Pancreas (tissue), 10 donors: Measurements from ENCODE around the gene LRFN2. TPM values are rescaled to one million over a fixed set of nuclear protein-coding genes. Genes with fewer than 3 reads are reported as not detected.
A peak's percentile ranks its signal among the peaks of the same experiment; 100 is the strongest.

Experiments
- ATAC-seq, 4 donors: fragments of 200-7000 bp; cut with Tn5 transposase; one replicate each; pipeline versions ENCODE4 v1.8.0 to v1.9.1; 2020; ENCODE audit warnings: mild to moderate bottlenecking in 4 of 4, moderate library complexity in 4 of 4
- DNase-seq, 6 donors: peaks; one replicate each; pipeline ENCODE4 v3.0.0-alpha.2; 2020
- FAIRE-seq: peaks from 2 replicates; lab custom pipeline; 2012; peaks lifted over from hg19 to GRCh38; lab: Jason Lieb, UNC
- H3K27ac ChIP-seq, 4 donors: fragments of 200-600 bp; sonication (generic); 1 replicate in 3 of 4; 2 replicates in 1 of 4; pipeline versions ENCODE4 v1.5.0 to v1.8.0; 2020
- H3K27me3 ChIP-seq, 4 donors: fragments of 200-600 bp; one replicate each; pipeline ENCODE4 v1.8.0; 2021
- H3K36me3 ChIP-seq, 3 donors: fragments of 200-600 bp; sonication (generic) in 1 of 3; one replicate each; pipeline versions ENCODE4 v1.5.0 to v1.8.0; 2020 to 2021
- H3K4me1 ChIP-seq, 3 donors: fragments of 200-600 bp; one replicate each; pipeline ENCODE4 v1.8.0; 2021
- H3K4me3 ChIP-seq, 4 donors: fragments of 200-600 bp; sonication (generic) in 2 of 4; one replicate each; pipeline versions ENCODE4 v1.5.0 to v1.8.0; 2020 to 2021
- H3K9me3 ChIP-seq, 4 donors: fragments of 200-600 bp; one replicate each; pipeline ENCODE4 v1.8.0; 2021
- CTCF ChIP-seq, 4 donors: fragments of 200-600 bp; sonication (generic) in 3 of 4; IDR thresholded peaks; one replicate each; pipeline versions ENCODE4 v1.5.0 to v1.8.0; 2021; ENCODE audit warnings: antibody characterized with exemption in 4 of 4
- WGBS, 2 donors: extraction: QIAGEN DNeasy Blood & Tissue Kit; methylation state at CpG; one replicate each; pipeline ENCODE4 v1.1.7; 2013; 5-methylcytosine and 5-hydroxymethylcytosine counted together
- intact Hi-C, 3 donors: fragments of 100-400 bp; cut with DNase I; formaldehyde crosslinking; loops; one replicate each; pipeline versions ENCODE4 v1.11.1 to v1.14.2; 2022
- polyA plus RNA-seq, 2 donors: library from polyadenylated mRNA; stranded (reverse); fragments of 200-250 nt; gene quantifications; one replicate each; pipeline ENCODE4 v1.2.3, GENCODE V29; 2013
- total RNA-seq, 6 donors: library from RNA; stranded (reverse); fragmentation: NEBNext Ultra II Directional in 4 of 6; extraction: Animal tissue kit (Norgen Biotek cat#: 25700) in 4 of 6; gene quantifications; one replicate each; pipeline versions ENCODE4 v1.2.1 to v1.2.4, GENCODE V29; 2021 to 2023
- donor health status: healthy with polysubstance abuse.
- donor health status: DM: no; HTN: no; CAD: no; lungs with moderate emphysema.
- donor health status: DM: no; HTN: no; CAD: no.
- donor health status: control.
- donor health status: control.
- donor health status: Bipolar disorder and iron deficiency.
- donor health status: DM: yes; HTN: yes; CAD: no.
- donor health status: DM: no; HTN: no; CAD: no.
- donor health status: DM: no; HTN: no; CAD: no.
- donor health status: DM: yes; HTN: yes; CAD: no.

Gene LRFN2
- total and polyA plus RNA-seq, 8 donors: 0.22 to 1.5 (median 0.54) TPM

- Histone ChIP-seq H3K36me3 (no peaks in the 10 kb centered on the region), H3K4me1 (no peaks in the 10 kb centered on the region), H3K27ac (no peak overlapping the region), H3K9me3 (no peaks in the 10 kb centered on the region), H3K4me3 (no peak overlapping the region), H3K27me3 (no peaks in the 10 kb centered on the region)
- DNase-seq: no peak
- ATAC-seq: peak in 1 of 4 donors; percentile 19
- WGBS, 2 donors: 71 to 72% methylated on average over 5 of the region's 5 CpGs
- no peak for TF ChIP-seq CTCF (IDR thresholded peaks at IDR 0.05)
- intact Hi-C loops: no loop called here
- FAIRE-seq: no peak
Measured at GRCh38 chr6:40563111-40563510, 24.1 kb downstream of the LRFN2 start.

- WGBS, 2 donors: 88 to 93% methylated on average over 4 of the region's 4 CpGs
- no peaks in the 10 kb centered on the region for H3K9me3 ChIP-seq
- FAIRE-seq (no peak), ATAC-seq (no peak), DNase-seq (no peak)
- TF ChIP-seq CTCF (IDR thresholded peaks at IDR 0.05): no peak
- no peaks in the 10 kb centered on the region for H3K36me3 ChIP-seq
- H3K4me3 ChIP-seq: no peak overlapping the region
- H3K4me1 ChIP-seq: no peaks in the 10 kb centered on the region
- no peaks in the 10 kb centered on the region for H3K27me3 ChIP-seq
- intact Hi-C loops: no loop called here
- no peak overlapping the region for H3K27ac ChIP-seq
Measured at GRCh38 chr6:40559056-40559455, 28.1 kb downstream of the LRFN2 start.

GRCh38 chr6:40558102-40558501 lies 29.1 kb downstream of the LRFN2 start:
- ATAC-seq: no peak
- no peak for TF ChIP-seq CTCF (IDR thresholded peaks at IDR 0.05)
- no peak for DNase-seq
- no peaks in the 10 kb centered on the region for H3K9me3 ChIP-seq
- H3K27ac ChIP-seq: no peak overlapping the region
- 54 to 56% methylated on average over 3 of the region's 3 CpGs for WGBS, 2 donors
- no peak for FAIRE-seq
- no peak overlapping the region for H3K4me3 ChIP-seq
- intact Hi-C loops: no loop called here
- no peaks in the 10 kb centered on the region for H3K4me1 ChIP-seq
- H3K36me3 ChIP-seq: no peaks in the 10 kb centered on the region
- H3K27me3 ChIP-seq: no peaks in the 10 kb centered on the region

GRCh38 chr6:40556881-40557280 lies 30.3 kb downstream of the LRFN2 start:
- H3K27me3 ChIP-seq: no peaks in the 10 kb centered on the region
- FAIRE-seq: no peak
- no peak overlapping the region for H3K27ac ChIP-seq
- no peak for TF ChIP-seq CTCF (IDR thresholded peaks at IDR 0.05)
- no peak overlapping the region for H3K4me3 ChIP-seq
- WGBS, 2 donors: 82 to 86% methylated on average over 7 of the region's 7 CpGs
- DNase-seq: no peak
- ATAC-seq: no peak
- H3K4me1 ChIP-seq: no peaks in the 10 kb centered on the region
- H3K9me3 ChIP-seq: no peaks in the 10 kb centered on the region
- intact Hi-C loops: no loop called here
- H3K36me3 ChIP-seq: no peaks in the 10 kb centered on the region

GRCh38 chr6:40556023-40556422 lies 31.1 kb downstream of the LRFN2 start:
- ATAC-seq: peak in 1 of 4 donors; percentile 23
- intact Hi-C loops: no loop called here

More at GRCh38 chr6:40556023-40556422, 31.1 kb downstream of the LRFN2 start:
- H3K36me3 ChIP-seq: no peaks in the 10 kb centered on the region
- FAIRE-seq (no peak), DNase-seq (no peak)
- no peaks in the 10 kb centered on the region for H3K4me1 ChIP-seq
- H3K27me3 ChIP-seq: no peaks in the 10 kb centered on the region
- H3K4me3 ChIP-seq: no peak overlapping the region
- 80 to 83% methylated on average over 5 of the region's 5 CpGs for WGBS, 2 donors
- TF ChIP-seq CTCF (IDR thresholded peaks at IDR 0.05): no peak
- no peak overlapping the region for H3K27ac ChIP-seq
- no peaks in the 10 kb centered on the region for H3K9me3 ChIP-seq
